H1 (cell line): ENCODE measurements around the gene METTL22. TPM values are rescaled to one million over a fixed set of nuclear protein-coding genes. Genes with fewer than 3 reads are reported as not detected.
A peak's percentile ranks its signal among the peaks of the same experiment; 100 is the strongest.

ENCODE experiments used
- CTCF ChIA-PET: fragments of 300-600 bp; sonication (Branson Sonifier 250); formaldehyde crosslinking; loops from one replicate; lab custom pipeline; 2021; ENCODE audit not compliant: partially characterized antibody; lab: Charles Lee
- POLR2A ChIA-PET: fragments of 300-600 bp; sonication (Branson Sonifier 250); formaldehyde crosslinking; loops from one replicate; lab custom pipeline; 2021; ENCODE audit warnings: inconsistent platforms; ENCODE audit not compliant: partially characterized antibody; lab: Charles Lee
- DNase-seq, 2 experiments: peaks; one replicate each; pipeline versions ENCODE4 v3.0.0 to v3.0.0-alpha.2; 2010 to 2022; ENCODE audit warnings: low spot score in 2 of 2, low read depth in 1 of 2, mixed read lengths in 1 of 2
- FAIRE-seq: peaks from 2 replicates; lab custom pipeline; 2011; peaks lifted over from hg19 to GRCh38; lab: Jason Lieb, UNC
- H2AFZ ChIP-seq: 2 replicates; pipeline ENCODE4 v1.8.1; 2012; ENCODE audit warnings: low read length, inconsistent platforms
- H2AK5ac ChIP-seq: 2 replicates; pipeline ENCODE4 v1.6.1; 2013; ENCODE audit warnings: low read depth, low read length
- H2BK120ac ChIP-seq: replicated peaks from 2 replicates; pipeline ENCODE3; 2013; ENCODE audit warnings: low read depth, low read length, inconsistent platforms
- H2BK12ac ChIP-seq: 2 replicates; pipeline ENCODE4 v1.6.1; 2013; ENCODE audit warnings: low read depth, low read length
- H2BK15ac ChIP-seq: 2 replicates; pipeline ENCODE4 v1.6.1; 2013; ENCODE audit warnings: low read length
- H2BK20ac ChIP-seq: 2 replicates; pipeline ENCODE4 v1.6.1; 2013; ENCODE audit warnings: low read length
- H2BK5ac ChIP-seq: 2 replicates; pipeline ENCODE4 v1.6.1; 2013; ENCODE audit warnings: low read depth, low read length
- H3K14ac ChIP-seq: 2 replicates; pipeline ENCODE4 v1.6.1; 2013; ENCODE audit warnings: inconsistent platforms; ENCODE audit not compliant: insufficient read length
- H3K18ac ChIP-seq: 2 replicates; pipeline ENCODE4 v1.6.1; 2013; ENCODE audit warnings: low read length; ENCODE audit errors: extremely low read depth
- H3K23ac ChIP-seq: 2 replicates; pipeline ENCODE4 v1.6.1; 2013; ENCODE audit warnings: inconsistent platforms; ENCODE audit not compliant: insufficient read length
- H3K23me2 ChIP-seq: 2 replicates; pipeline ENCODE4 v1.6.1; 2013; ENCODE audit warnings: low read depth, low read length
- H3K27ac ChIP-seq: 2 replicates; pipeline ENCODE4 v1.6.1; 2011; ENCODE audit warnings: low read depth, low read length, inconsistent platforms
- H3K27me3 ChIP-seq, 4 experiments: replicated peaks in 1 of 4; 1 replicate in 1 of 4; 2 replicates in 3 of 4; pipeline versions ENCODE4 v1.6.1 to v1.8.1; 2011 to 2013; ENCODE audit warnings: low read length in 3 of 4, mild to moderate bottlenecking in 3 of 4, inconsistent platforms in 2 of 4, mixed read lengths in 2 of 4, moderate library complexity in 1 of 4; ENCODE audit not compliant: control insufficient read depth in 3 of 4, insufficient read depth in 3 of 4; ENCODE audit errors: extremely low read depth in 1 of 4
- H3K36me3 ChIP-seq, 4 experiments: 2 replicates each; pipeline versions ENCODE4 v1.6.1 to v1.8.1; 2011 to 2013; ENCODE audit warnings: mild to moderate bottlenecking in 4 of 4, low read length in 3 of 4, moderate library complexity in 2 of 4, control low read depth in 1 of 4, inconsistent platforms in 1 of 4; ENCODE audit not compliant: insufficient read depth in 4 of 4, control insufficient read depth in 2 of 4
- H3K4ac ChIP-seq: replicated peaks from 2 replicates; pipeline ENCODE3; 2013; ENCODE audit warnings: low read length, low read depth, mixed read lengths, inconsistent platforms; ENCODE audit not compliant: insufficient read length
- H3K4me1 ChIP-seq, 4 experiments: replicated peaks in 1 of 4; 1 replicate in 1 of 4; 2 replicates in 3 of 4; pipeline versions ENCODE4 v1.6.1 to v1.8.1; 2011 to 2013; ENCODE audit warnings: low read length in 3 of 4, inconsistent platforms in 2 of 4, mixed read lengths in 1 of 4; ENCODE audit not compliant: insufficient read depth in 4 of 4, control insufficient read depth in 3 of 4
- H3K4me2 ChIP-seq, 2 experiments: 2 replicates each; pipeline versions ENCODE4 v1.6.1 to v1.8.1; 2011 to 2013; ENCODE audit warnings: low read depth in 2 of 2, low read length in 2 of 2, control low read depth in 1 of 2, inconsistent platforms in 1 of 2, mild to moderate bottlenecking in 1 of 2; ENCODE audit not compliant: insufficient read depth in 1 of 2
- H3K4me3 ChIP-seq, 4 experiments: fragments of 200-600, 300-600 bp in 1 of 4; sonication (generic), shearing (Covaris generic), sonication (Bioruptor Twin) in 1 of 4; 2 replicates each; pipeline versions ENCODE4 v1.5.1 to v1.8.1; 2011 to 2016; ENCODE audit warnings: low read length in 4 of 4, low read depth in 3 of 4, control low read depth in 2 of 4, inconsistent platforms in 2 of 4, mild to moderate bottlenecking in 2 of 4, mixed read lengths in 1 of 4, moderate library complexity in 1 of 4; ENCODE audit not compliant: insufficient read depth in 2 of 4; ENCODE audit errors: extremely low read depth in 1 of 4
- H3K56ac ChIP-seq: replicated peaks from 2 replicates; pipeline ENCODE3; 2013; ENCODE audit warnings: low read depth, mild to moderate bottlenecking, mixed read lengths, low read length, inconsistent platforms; ENCODE audit not compliant: insufficient read length
- H3K79me1 ChIP-seq: 2 replicates; pipeline ENCODE4 v1.6.1; 2013; ENCODE audit warnings: low read depth, low read length, control low read depth
- H3K79me2 ChIP-seq, 2 experiments: 2 replicates each; pipeline versions ENCODE4 v1.6.1 to v1.8.1; 2012 to 2013; ENCODE audit warnings: low read length in 2 of 2, mild to moderate bottlenecking in 2 of 2, inconsistent platforms in 1 of 2; ENCODE audit not compliant: insufficient read depth in 2 of 2, control insufficient read depth in 1 of 2
- H3K9ac ChIP-seq, 4 experiments: replicated peaks in 1 of 4; 1 replicate in 1 of 4; 2 replicates in 3 of 4; pipeline versions ENCODE4 v1.6.1 to v1.8.1; 2011 to 2013; ENCODE audit warnings: low read depth in 3 of 4, low read length in 3 of 4, control low read depth in 2 of 4, mild to moderate bottlenecking in 2 of 4, moderate library complexity in 2 of 4, inconsistent platforms in 1 of 4; ENCODE audit errors: extremely low read depth in 1 of 4
- H3K9me3 ChIP-seq, 2 experiments: 2 replicates each; pipeline versions ENCODE4 v1.6.1 to v1.8.1; 2012 to 2013; ENCODE audit warnings: mild to moderate bottlenecking in 2 of 2, moderate library complexity in 2 of 2, control low read depth in 1 of 2, inconsistent platforms in 1 of 2, low read depth in 1 of 2, low read length in 1 of 2, mixed read lengths in 1 of 2; ENCODE audit not compliant: insufficient read depth in 2 of 2
- H4K20me1 ChIP-seq, 2 experiments: replicated peaks in 1 of 2; 2 replicates each; pipeline versions ENCODE3 to v1.8.1; 2011 to 2013; ENCODE audit warnings: inconsistent platforms in 2 of 2, low read length in 2 of 2, mild to moderate bottlenecking in 1 of 2; ENCODE audit not compliant: insufficient read depth in 2 of 2, control insufficient read depth in 1 of 2
- H4K5ac ChIP-seq: 2 replicates; pipeline ENCODE4 v1.6.1; 2013; ENCODE audit warnings: low read length, low read depth, mixed read lengths, inconsistent platforms; ENCODE audit not compliant: insufficient read length
- H4K8ac ChIP-seq: 2 replicates; pipeline ENCODE4 v1.8.0; 2013; ENCODE audit warnings: mild to moderate bottlenecking, moderate library complexity, low read length, inconsistent platforms; ENCODE audit not compliant: insufficient read depth; ENCODE audit errors: extremely low read depth
- H4K91ac ChIP-seq: replicated peaks from 2 replicates; pipeline ENCODE3; 2013; ENCODE audit warnings: low read length, mixed read lengths, inconsistent platforms; ENCODE audit not compliant: insufficient read length
- CBX5 ChIP-seq: fragments of 300-800, 300-1000 bp; sonication (generic); IDR thresholded peaks from 2 replicates; pipeline ENCODE4 v1.7.1; 2016; ENCODE audit warnings: antibody characterized with exemption, low read length, low read depth
- CBX8 ChIP-seq: fragments of 300-800, 300-1000 bp; sonication (generic); IDR thresholded peaks from 2 replicates; pipeline ENCODE4 v1.7.1; 2016; ENCODE audit warnings: low read depth, low read length, borderline replicate concordance
- HDAC6 ChIP-seq: IDR thresholded peaks from one replicate; pipeline ENCODE4 v1.7.1; 2012; ENCODE audit warnings: low read depth, mild to moderate bottlenecking, inconsistent platforms, low read length, moderate library complexity
- JUN ChIP-seq: IDR thresholded peaks from 2 replicates; pipeline ENCODE4 v1.6.1; 2011; ENCODE audit warnings: low read depth, mild to moderate bottlenecking, improper control_type of control experiment, low read length
- POU5F1 ChIP-seq: IDR thresholded peaks from 2 replicates; pipeline ENCODE4 v1.6.1; 2011; ENCODE audit warnings: low read depth, mild to moderate bottlenecking, low read length, moderate library complexity
- RNF2 ChIP-seq: fragments of 200-900, 300-1000 bp; sonication (generic); IDR thresholded peaks from 2 replicates; pipeline ENCODE4 v1.7.1; 2016; ENCODE audit warnings: borderline replicate concordance, low read depth, mild to moderate bottlenecking, antibody characterized with exemption, low read length; ENCODE audit not compliant: poor library complexity, severe bottlenecking; ENCODE audit errors: missing control alignments
- SP4 ChIP-seq: IDR thresholded peaks from 2 replicates; pipeline ENCODE4 v1.6.1; 2012; ENCODE audit warnings: low read length, inconsistent platforms
- SRF ChIP-seq: IDR thresholded peaks from 2 replicates; pipeline ENCODE4 v1.6.1; 2011; ENCODE audit warnings: mild to moderate bottlenecking, low read depth, low read length, moderate library complexity
- SUZ12 ChIP-seq: fragments of 200-600 bp; sonication (generic); IDR thresholded peaks from 2 replicates; pipeline ENCODE4 v1.6.1; 2012; ENCODE audit warnings: mild to moderate bottlenecking, inconsistent platforms, low read length, moderate library complexity, mixed read lengths
- TAF1 ChIP-seq: IDR thresholded peaks from 2 replicates; pipeline ENCODE4 v1.6.1; 2011; ENCODE audit warnings: mild to moderate bottlenecking, low read depth, low read length
- ZNF274 ChIP-seq: IDR thresholded peaks from 2 replicates; pipeline ENCODE4 v1.7.0; 2012; ENCODE audit warnings: low read length, borderline replicate concordance; ENCODE audit errors: extremely low read depth
- WGBS, 2 experiments: shearing (Covaris generic) in 1 of 2; methylation state at CpG; one replicate each; pipeline versions ENCODE4 v1.1.6 to v1.1.7; 2013 to 2015; ENCODE audit warnings: low lambda C conversion rate in 2 of 2, mixed read lengths in 2 of 2, inconsistent platforms in 1 of 2, low coverage in 1 of 2, missing lambda C conversion rate in 1 of 2; ENCODE audit not compliant: insufficient replicate concordance in 2 of 2, insufficient coverage in 1 of 2, insufficient read length in 1 of 2; ENCODE audit errors: extremely low coverage in 1 of 2, missing lambda C conversion rate in 1 of 2; 5-methylcytosine and 5-hydroxymethylcytosine counted together
- polyA plus RNA-seq, 7 experiments: library from polyadenylated mRNA; depleted of rRNA in 3 of 7; stranded (reverse) in 5 of 7; unstranded in 2 of 7; fragments of >200 nt in 5 of 7; fragments of 200-250 nt in 2 of 7; gene quantifications; 1 replicate in 5 of 7; 2 replicates in 1 of 7; 4 replicates in 1 of 7; pipeline versions ENCODE4 v1.2.1 to v1.2.3, GENCODE V29; 2011 to 2013; ENCODE audit warnings: missing spikeins in 2 of 7, mixed read lengths in 2 of 7
- total RNA-seq: library from RNA; stranded (reverse); fragmentation: NEBNext Ultra II Directional; extraction: Animal tissue kit (Norgen Biotek cat#: 25700); gene quantifications from 2 replicates; pipeline ENCODE4 v1.2.1, GENCODE V29; 2021

Gene METTL22
- total and polyA plus RNA-seq, 2 of the 8 experiments (the other 6 are each of a cell fraction or from before 2014, with no cell fraction given): 56.7 to 85.2 TPM

DNA sequence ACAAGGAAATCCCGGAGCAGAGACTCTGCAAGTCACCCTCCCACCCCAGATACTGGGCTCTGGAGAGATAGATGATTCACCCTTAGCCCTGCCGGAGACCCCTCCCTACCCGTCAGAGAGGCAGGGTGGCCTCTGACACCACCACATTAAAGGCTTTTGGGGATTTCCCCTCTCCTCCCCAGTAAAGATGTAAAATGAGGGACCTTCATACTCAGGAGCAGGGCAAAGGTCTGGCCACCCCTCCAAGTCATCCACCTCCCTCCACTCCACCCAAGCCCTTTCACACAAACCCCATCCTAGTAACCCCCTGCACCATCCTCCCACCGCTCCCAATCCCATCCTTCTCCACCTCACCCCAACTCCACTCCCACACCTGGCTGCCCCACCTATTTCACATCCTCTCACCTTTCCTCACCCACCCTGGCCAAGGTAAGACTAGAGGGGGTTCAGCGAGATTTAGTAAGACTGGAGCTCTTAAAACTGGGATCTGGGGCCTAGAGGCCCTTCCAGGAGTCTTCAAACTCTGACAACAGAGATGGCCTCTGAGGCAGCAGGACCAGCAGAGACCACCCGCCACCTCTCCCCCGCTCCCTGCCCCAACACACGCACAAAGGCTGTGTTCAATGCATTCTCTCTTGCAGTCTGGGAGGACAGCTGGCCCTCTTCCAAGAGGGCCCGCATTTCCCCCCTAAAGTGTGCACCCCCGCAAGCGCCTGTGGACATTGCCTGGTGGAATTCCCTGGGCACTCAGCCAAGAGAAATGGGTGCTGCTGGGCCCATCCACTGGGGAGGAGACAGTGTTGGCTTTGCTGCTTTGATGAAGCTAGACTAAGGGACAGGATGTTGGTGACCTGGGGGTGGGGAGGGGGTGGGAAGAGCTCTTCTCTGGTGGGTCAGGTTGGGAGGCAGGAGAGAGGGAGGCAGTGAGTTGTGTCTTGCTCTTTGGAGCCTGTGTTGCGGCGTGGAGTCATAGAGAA lies 54.0 kb downstream of the METTL22 start:
- Histone ChIP-seq H3K4me3 (peak overlapping the region; percentile 49 to 86 (median 62); a peak in 5 of 8 replicates), H2BK15ac (no peak overlapping the region), H3K4ac (no peak overlapping the region), H2BK5ac (no peak overlapping the region), H3K23me2 (peaks cover 8% of the 10 kb centered on the region; the same call in 1 of the 2 replicates), H3K18ac (no peak overlapping the region; the same call in 1 of the 2 replicates), H3K4me1 (peaks cover 0 to 7% (median 2%) of the 10 kb centered on the region in 4 experiments; a peak in 5 of 7 replicates), H3K23ac (no peak overlapping the region), H2BK120ac (no peak overlapping the region), H4K5ac (no peak overlapping the region), H3K27ac (no peak overlapping the region), H2BK12ac (peak overlapping the region; percentile 50; the same call in 1 of the 2 replicates), H3K27me3 (peaks cover 0 to 14% (median 9%) of the 10 kb centered on the region in 4 experiments; a peak in 6 of 7 replicates), H4K8ac (peak overlapping the region; percentile 38), H2BK20ac (no peak overlapping the region), H3K79me1 (no peaks in the 10 kb centered on the region), H2AFZ (no peak overlapping the region), H3K9me3 (no peaks in the 10 kb centered on the region), H4K20me1 (peaks cover 0 to 6% of the 10 kb centered on the region in 2 experiments), H3K36me3 (no peaks in the 10 kb centered on the region), H4K91ac (no peak overlapping the region), H3K4me2 (peak overlapping the region; percentile 84 to 86), H3K56ac (no peak overlapping the region), H3K79me2 (no peaks in the 10 kb centered on the region), H2AK5ac (no peak overlapping the region), H3K9ac (peak overlapping the region in 1 of 4 experiments; percentile 24; a peak in 1 of 7 replicates), H3K14ac (no peak overlapping the region)
- DNase-seq: no peak
- WGBS, 2 experiments: 62% methylated on average over 9 of the region's 13 CpGs; no CpG with 5 or more reads in 1 of the 2 experiments
- FAIRE-seq: no peak
- ChIA-PET CTCF (interaction anchor here (0.9 to 27.6 kb wide), 5 partner anchors 16 to 111 kb away, joined by 3 to 404 read pairs (median 3); partner anchors contain the start of genes PMM2 and TMEM186), POLR2A (interaction anchor here (1.2 to 1.8 kb wide), 3 partner anchors 18 to 193 kb away, joined by 3 to 5 read pairs (median 3); partner anchors contain the start of gene CARHSP1)
- TF ChIP-seq POU5F1 (no peak), TAF1 (no peak), HDAC6 (no peak), RNF2 (no peak), SRF (no peak), CBX8 (no peak), SP4 (no peak), SUZ12 (no peak), CBX5 (no peak), JUN (no peak), ZNF274 (no peak)
